PC-9 (cell line): ENCODE data around the gene KLHL15. TPM values are rescaled to one million over a fixed set of nuclear protein-coding genes. Genes with fewer than 3 reads are reported as not detected.

Experiments used
- BruUV-seq: library from RNA; stranded (reverse); fragments of 400-500 nt; replicated peaks from 2 replicates; lab custom pipeline; 2021; lab: Mats Ljungman, UMichigan
- CTCF ChIA-PET: fragments of 300-600 bp; sonication (Branson Sonifier 250); formaldehyde crosslinking; loops from one replicate; lab custom pipeline; 2022; ENCODE audit warnings: antibody characterized with exemption; lab: Charles Lee
- POLR2A ChIA-PET: fragments of 300-600 bp; sonication (Branson Sonifier 250); formaldehyde crosslinking; loops from one replicate; lab custom pipeline; 2022; ENCODE audit warnings: antibody characterized with exemption; ENCODE audit not compliant: unreplicated experiment; lab: Charles Lee
- DNase-seq, 2 experiments: peaks; one replicate each; pipeline versions ENCODE4 v3.0.0 to v3.0.0-alpha.2; 2015 to 2022; ENCODE audit warnings: mixed read lengths in 1 of 2
- H2AFZ ChIP-seq: fragments of 200-600 bp; sonication (generic); 2 replicates; pipeline ENCODE4 v1.8.1; 2017; ENCODE audit warnings: antibody characterized with exemption
- H3F3A ChIP-seq: fragments of 200-600 bp; sonication (generic); 2 replicates; pipeline ENCODE4 v1.8.1; 2017; ENCODE audit warnings: antibody characterized with exemption, mild to moderate bottlenecking, low read depth; ENCODE audit not compliant: insufficient read depth
- H3K27ac ChIP-seq: fragments of 200-600 bp; sonication (generic); 2 replicates; pipeline ENCODE4 v1.6.1; 2016; ENCODE audit warnings: mixed run types
- H3K27me3 ChIP-seq: fragments of 200-600 bp; sonication (generic); 2 replicates; pipeline ENCODE4 v1.6.1; 2016; ENCODE audit warnings: low read depth, mixed run types; ENCODE audit not compliant: insufficient read depth
- H3K36me3 ChIP-seq: fragments of 200-600 bp; sonication (generic); 2 replicates; pipeline ENCODE4 v1.6.1; 2016; ENCODE audit warnings: low read depth, mixed run types
- H3K4me1 ChIP-seq: fragments of 200-600 bp; sonication (generic); replicated peaks from 2 replicates; pipeline ENCODE4 v1.6.1; 2016; ENCODE audit warnings: mixed run types; ENCODE audit not compliant: insufficient read depth
- H3K4me2 ChIP-seq: fragments of 200-600 bp; sonication (generic); 2 replicates; pipeline ENCODE4 v1.6.1; 2017; ENCODE audit warnings: mixed run types
- H3K4me3 ChIP-seq: fragments of 200-600 bp; sonication (generic); 2 replicates; pipeline ENCODE4 v1.6.1; 2016; ENCODE audit warnings: mixed run types
- H3K79me2 ChIP-seq: fragments of 200-600 bp; sonication (generic); 2 replicates; pipeline ENCODE4 v1.6.1; 2017; ENCODE audit warnings: low read depth, mixed run types
- H3K9me2 ChIP-seq: fragments of 200-600 bp; sonication (generic); 2 replicates; pipeline ENCODE4 v1.8.1; 2017; ENCODE audit warnings: mild to moderate bottlenecking; ENCODE audit not compliant: insufficient read depth
- H3K9me3 ChIP-seq: fragments of 200-600 bp; sonication (generic); 2 replicates; pipeline ENCODE4 v1.8.1; 2016; ENCODE audit warnings: low read depth; ENCODE audit not compliant: insufficient read depth
- H4K20me1 ChIP-seq: fragments of 200-600 bp; sonication (generic); 2 replicates; pipeline ENCODE4 v1.8.1; 2017; ENCODE audit not compliant: insufficient read depth
- CTCF ChIP-seq: fragments of 200-600 bp; sonication (generic); conservative IDR thresholded peaks from 2 replicates; pipeline ENCODE4 v1.6.1; 2017; ENCODE audit warnings: mixed run types, antibody characterized with exemption, mild to moderate bottlenecking, moderate library complexity
- EZH2 ChIP-seq: fragments of 200-600 bp; sonication (generic); IDR thresholded peaks from 2 replicates; pipeline ENCODE4 v1.8.0; 2017; ENCODE audit warnings: antibody characterized with exemption, low read depth
- intact Hi-C: fragments of 100-400 bp; cut with micrococcal nuclease; formaldehyde crosslinking; loops from one replicate; pipeline ENCODE4 v1.10.0; 2022; ENCODE audit not compliant: unreplicated experiment
- total RNA-seq: library from RNA; stranded (reverse); gene quantifications from 2 replicates; pipeline ENCODE4 v1.2.3, GENCODE V29; 2021

The KLHL15 gene
- total RNA-seq, 1 experiment from 2014 or later = 3.7 TPM

GRCh38 chrX:24002167-24002566 lies 24.8 kb downstream of the KLHL15 start:
- H3K27ac ChIP-seq = no peak overlapping the region
- H3K4me2 ChIP-seq = no peak overlapping the region
- no peak for TF ChIP-seq EZH2
- H2AFZ ChIP-seq = no peak overlapping the region
- no peaks in the 10 kb centered on the region for H3K4me1 ChIP-seq
- H3K9me2 ChIP-seq = no peaks in the 10 kb centered on the region
- no peaks in the 10 kb centered on the region for H3K27me3 ChIP-seq
- no peak for DNase-seq
- no peaks in the 10 kb centered on the region for H4K20me1 ChIP-seq
- H3K36me3 ChIP-seq = no peaks in the 10 kb centered on the region
- BruUV-seq = no TSS peak
- no peaks in the 10 kb centered on the region for H3F3A ChIP-seq
- no peak overlapping the region for H3K4me3 ChIP-seq
- intact Hi-C loops = no loop called here
- ChIA-PET CTCF (interaction anchor here (1.7 kb wide), 1 partner anchor 10 kb away, joined by 8 read pairs; no protein-coding TSS in a partner anchor), POLR2A (no interaction called here)
- no peaks in the 10 kb centered on the region for H3K79me2 ChIP-seq
- H3K9me3 ChIP-seq = no peaks in the 10 kb centered on the region

- H3K36me3 ChIP-seq = no peaks in the 10 kb centered on the region
- no peaks in the 10 kb centered on the region for H3K4me1 ChIP-seq
- no peak for DNase-seq
- no TSS peak for BruUV-seq
- no peaks in the 10 kb centered on the region for H3K27me3 ChIP-seq
- H3K9me3 ChIP-seq = no peaks in the 10 kb centered on the region
- ChIA-PET CTCF (no interaction called here), POLR2A (no interaction called here)
- no peaks in the 10 kb centered on the region for H4K20me1 ChIP-seq
- H3K4me2 ChIP-seq = no peak overlapping the region
- no peak overlapping the region for H3K4me3 ChIP-seq
- no peaks in the 10 kb centered on the region for H3K79me2 ChIP-seq
- no peaks in the 10 kb centered on the region for H3K9me2 ChIP-seq
- H3K27ac ChIP-seq = no peak overlapping the region
- intact Hi-C loops = no loop called here
- no peak overlapping the region for H2AFZ ChIP-seq
- H3F3A ChIP-seq = no peaks in the 10 kb centered on the region
- TF ChIP-seq EZH2 (no peak), CTCF (no peak)
These were observed 27.3 kb downstream of the KLHL15 start for GRCh38 chrX:23999671-24000070.

GRCh38 chrX:23993012-23993633 lies 33.9 kb downstream of the KLHL15 start:
- Histone ChIP-seq H3K36me3 (no peaks in the 10 kb centered on the region), H3K9me2 (no peaks in the 10 kb centered on the region), H3F3A (no peaks in the 10 kb centered on the region), H3K9me3 (no peaks in the 10 kb centered on the region), H3K27ac (no peak overlapping the region), H4K20me1 (no peaks in the 10 kb centered on the region), H3K4me3 (no peak overlapping the region), H3K4me1 (no peaks in the 10 kb centered on the region), H3K4me2 (no peak overlapping the region), H2AFZ (no peak overlapping the region), H3K27me3 (no peaks in the 10 kb centered on the region), H3K79me2 (no peaks in the 10 kb centered on the region)
- intact Hi-C loops = no loop called here
- TF ChIP-seq EZH2 (no peak), CTCF (no peak)
- DNase-seq = no peak
- ChIA-PET CTCF (no interaction called here), POLR2A (no interaction called here)
- no TSS peak for BruUV-seq

- no peak overlapping the region for H3K4me3 ChIP-seq
- no TSS peak for BruUV-seq
- H3K79me2 ChIP-seq = no peaks in the 10 kb centered on the region
- H3K27me3 ChIP-seq = no peaks in the 10 kb centered on the region
- no peak for DNase-seq
- H3F3A ChIP-seq = no peaks in the 10 kb centered on the region
- no peaks in the 10 kb centered on the region for H3K9me2 ChIP-seq
- H2AFZ ChIP-seq = no peak overlapping the region
- no peak overlapping the region for H3K27ac ChIP-seq
- no peak overlapping the region for H3K4me2 ChIP-seq
- H3K36me3 ChIP-seq = no peaks in the 10 kb centered on the region
- ChIA-PET CTCF (no interaction called here), POLR2A (no interaction called here)
- H3K9me3 ChIP-seq = no peaks in the 10 kb centered on the region
- intact Hi-C loops = no loop called here
- H3K4me1 ChIP-seq = no peaks in the 10 kb centered on the region
- no peaks in the 10 kb centered on the region for H4K20me1 ChIP-seq
- TF ChIP-seq EZH2 = no peak
- TF ChIP-seq CTCF = no peak
These were observed 34.6 kb downstream of the KLHL15 start for GRCh38 chrX:23992431-23992830.
